Measurements from ENCODE around the gene GLIS1.

Gene GLIS1

GRCh38 chr1:53781654-53782053 lies 42.7 kb upstream of the GLIS1 start:
- DNase-seq (no peak), ATAC-seq (ENCODE audit: insufficient read depth, low read depth) (no peak)
- H3K36me3 ChIP-seq (ENCODE audit: insufficient read depth, low read length): peaks cover 89% of the 10 kb centered on the region

GRCh38 chr1:53777272-53777671 lies 38.3 kb upstream of the GLIS1 start:
- Histone ChIP-seq H3K27ac (ENCODE audit: low read length) (no peak overlapping the region), H3K4me1 (ENCODE audit: insufficient read depth, low read length) (no peaks in the 10 kb centered on the region), H3K9ac (ENCODE audit: low read depth, low read length) (no peak overlapping the region), H3K79me2 (ENCODE audit: insufficient read depth, low read length) (0 out of 2 replicates have a peak, but pooled peaks cover 2% of the 10 kb centered on the region), H3K9me3 (ENCODE audit: insufficient read depth, low read length, severe bottlenecking) (no peaks in the 10 kb centered on the region), H2AFZ (ENCODE audit: low read depth, low read length) (no peak overlapping the region), H4K20me1 (ENCODE audit: insufficient read depth, low read length) (no peaks in the 10 kb centered on the region), H3K27me3 (ENCODE audit: insufficient read depth, low read length, poor library complexity) (no peaks in the 10 kb centered on the region), H3K36me3 (ENCODE audit: insufficient read depth, low read length) (peaks cover 81% of the 10 kb centered on the region), H3K4me3 (ENCODE audit: low read depth in 1 of 2, low read length in 2 of 2) (no peak overlapping the region), H3K4me2 (ENCODE audit: insufficient read depth, low read length) (no peak overlapping the region)
- no peak for ATAC-seq (ENCODE audit: insufficient read depth, low read depth)
- no peak for DNase-seq
- no peak for TF ChIP-seq CTCF (IDR thresholded peaks at IDR 0.05; ENCODE audit: borderline replicate concordance, extremely low read depth, low read length, poor library complexity, severe bottlenecking)

More at GRCh38 chr1:53781654-53782053, 42.7 kb upstream of the GLIS1 start:
- H3K27ac ChIP-seq (ENCODE audit: low read length): no peak overlapping the region
- no peaks in the 10 kb centered on the region for H3K4me1 ChIP-seq (ENCODE audit: insufficient read depth, low read length)
- H3K4me3 ChIP-seq (ENCODE audit: low read depth in 1 of 2, low read length in 2 of 2): no peak overlapping the region
- 0 out of 2 replicates have a peak, but pooled peaks cover 2% of the 10 kb centered on the region for H3K79me2 ChIP-seq (ENCODE audit: insufficient read depth, low read length)
- H3K9me3 ChIP-seq (ENCODE audit: insufficient read depth, low read length, severe bottlenecking): no peaks in the 10 kb centered on the region
- no peak overlapping the region for H2AFZ ChIP-seq (ENCODE audit: low read depth, low read length)
- TF ChIP-seq CTCF (IDR thresholded peaks at IDR 0.05; ENCODE audit: borderline replicate concordance, extremely low read depth, low read length, poor library complexity, severe bottlenecking): no peak
- no peak for TF ChIP-seq EZH2 (IDR thresholded peaks at IDR 0.05; ENCODE audit: borderline replicate concordance, low read depth, low read length, severe bottlenecking)
- H4K20me1 ChIP-seq (ENCODE audit: insufficient read depth, low read length): no peaks in the 10 kb centered on the region
- H3K9ac ChIP-seq (ENCODE audit: low read depth, low read length): no peak overlapping the region
- no peaks in the 10 kb centered on the region for H3K27me3 ChIP-seq (ENCODE audit: insufficient read depth, low read length, poor library complexity)
- no peak overlapping the region for H3K4me2 ChIP-seq (ENCODE audit: insufficient read depth, low read length)

GRCh38 chr1:53771648-53772047 lies 32.7 kb upstream of the GLIS1 start:
- Histone ChIP-seq H3K27ac (ENCODE audit: low read length) (no peak overlapping the region), H3K9ac (ENCODE audit: low read depth, low read length) (no peak overlapping the region), H3K4me2 (ENCODE audit: insufficient read depth, low read length) (no peak overlapping the region), H2AFZ (ENCODE audit: low read depth, low read length) (no peak overlapping the region), H3K9me3 (ENCODE audit: insufficient read depth, low read length, severe bottlenecking) (no peaks in the 10 kb centered on the region), H3K4me3 (ENCODE audit: low read depth in 1 of 2, low read length in 2 of 2) (no peak overlapping the region), H3K79me2 (ENCODE audit: insufficient read depth, low read length) (no peaks in the 10 kb centered on the region), H3K27me3 (ENCODE audit: insufficient read depth, low read length, poor library complexity) (no peaks in the 10 kb centered on the region), H3K36me3 (ENCODE audit: insufficient read depth, low read length) (peaks cover 83% of the 10 kb centered on the region), H3K4me1 (ENCODE audit: insufficient read depth, low read length) (no peaks in the 10 kb centered on the region), H4K20me1 (ENCODE audit: insufficient read depth, low read length) (no peaks in the 10 kb centered on the region)
- ATAC-seq (ENCODE audit: insufficient read depth, low read depth): no peak
- DNase-seq: no peak
- TF ChIP-seq CTCF (IDR thresholded peaks at IDR 0.05; ENCODE audit: borderline replicate concordance, extremely low read depth, low read length, poor library complexity, severe bottlenecking) (no peak), EZH2 (IDR thresholded peaks at IDR 0.05; ENCODE audit: borderline replicate concordance, low read depth, low read length, severe bottlenecking) (no peak)

GRCh38 chr1:53769780-53770179 lies 30.8 kb upstream of the GLIS1 start:
- H3K27ac ChIP-seq (ENCODE audit: low read length): no peak overlapping the region
- peaks cover 88% of the 10 kb centered on the region for H3K36me3 ChIP-seq (ENCODE audit: insufficient read depth, low read length)
- H3K9me3 ChIP-seq (ENCODE audit: insufficient read depth, low read length, severe bottlenecking): no peaks in the 10 kb centered on the region
- no peak overlapping the region for H2AFZ ChIP-seq (ENCODE audit: low read depth, low read length)
- H3K27me3 ChIP-seq (ENCODE audit: insufficient read depth, low read length, poor library complexity): no peaks in the 10 kb centered on the region
- H4K20me1 ChIP-seq (ENCODE audit: insufficient read depth, low read length): no peaks in the 10 kb centered on the region
- no peak overlapping the region for H3K4me3 ChIP-seq (ENCODE audit: low read depth in 1 of 2, low read length in 2 of 2)
- ATAC-seq (ENCODE audit: insufficient read depth, low read depth) (no peak), DNase-seq (no peak)
- H3K4me2 ChIP-seq (ENCODE audit: insufficient read depth, low read length): no peak overlapping the region
- no peaks in the 10 kb centered on the region for H3K4me1 ChIP-seq (ENCODE audit: insufficient read depth, low read length)
- no peak overlapping the region for H3K9ac ChIP-seq (ENCODE audit: low read depth, low read length)
- no peaks in the 10 kb centered on the region for H3K79me2 ChIP-seq (ENCODE audit: insufficient read depth, low read length)
- no peak for TF ChIP-seq EZH2 (IDR thresholded peaks at IDR 0.05; ENCODE audit: borderline replicate concordance, low read depth, low read length, severe bottlenecking)
- TF ChIP-seq CTCF (IDR thresholded peaks at IDR 0.05; ENCODE audit: borderline replicate concordance, extremely low read depth, low read length, poor library complexity, severe bottlenecking): no peak

All from DND-41 (cell line).